ENCODE data around the gene NPHP4. TPM values are rescaled to one million over a fixed set of nuclear protein-coding genes. Genes with fewer than 3 reads are reported as not detected.
A peak's percentile ranks its signal among the peaks of the same experiment; 100 is the strongest.

The NPHP4 gene
- total and polyA plus RNA-seq, 9 of the 15 experiments (the other 6 are each of a cell fraction or from before 2014, with no cell fraction given): 0.52 to 26.2 (median 6.7) TPM

GRCh38 chr1:6033986-6034749 is 41.9 kb upstream of the NPHP4 start (continued):
- TF ChIP-seq DLX4 (CRISPR knock-in tag; IDR thresholded peaks at IDR 0.05) (no peak), BACH1 (tag; IDR thresholded peaks at IDR 0.05) (no peak), RERE (CRISPR knock-in tag; IDR thresholded peaks at IDR 0.05; ENCODE audit: borderline replicate concordance) (no peak), NRF1 (conservative IDR thresholded peaks at IDR 0.05 in 1 of 2, IDR thresholded peaks at IDR 0.05 in 1 of 2) (peak in 1 of 2 experiments; percentile 34; a peak in 1 of 4 replicates), MYC (IDR thresholded peaks at IDR 0.05; ENCODE audit: low read depth, low read length) (peak; percentile 80), MYC (CRISPR knock-in tag; IDR thresholded peaks at IDR 0.05; ENCODE audit: borderline replicate concordance, low read depth) (no peak), SMC3 (conservative IDR thresholded peaks at IDR 0.05; ENCODE audit: insufficient read depth, low read depth, low read length) (0 out of 2 replicates have a peak, but pooled peaks have one; percentile 7), RAD21 (CRISPR knock-in tag; conservative IDR thresholded peaks at IDR 0.05 in 1 of 2, IDR thresholded peaks at IDR 0.05 in 1 of 2) (peak; percentile 16 to 50; a peak in 2 of 4 replicates), ZSCAN32 (CRISPR knock-in tag; IDR thresholded peaks at IDR 0.05) (no peak), OTX1 (CRISPR knock-in tag; IDR thresholded peaks at IDR 0.05) (no peak), NFYB (IDR thresholded peaks at IDR 0.05; ENCODE audit: extremely low read depth, insufficient read length) (peak; percentile 88), MITF (IDR thresholded peaks at IDR 0.05) (no peak), CBX3 (IDR thresholded peaks at IDR 0.05; ENCODE audit: borderline replicate concordance in 1 of 2, low read length in 2 of 2) (0 out of 3 replicates have a peak, but pooled peaks of 1 of the 2 experiments have one; percentile 13), SMAD4 (CRISPR knock-in tag; conservative IDR thresholded peaks at IDR 0.05) (no peak), CXXC5 (CRISPR knock-in tag; IDR thresholded peaks at IDR 0.05) (peak; percentile 28; the same call in 1 of the 2 replicates), NFRKB (IDR thresholded peaks at IDR 0.05; ENCODE audit: low read depth) (no peak), HLTF (IDR thresholded peaks at IDR 0.05) (no peak)
